ENCODE data around the gene FBXO38.

The FBXO38 gene

DNA sequence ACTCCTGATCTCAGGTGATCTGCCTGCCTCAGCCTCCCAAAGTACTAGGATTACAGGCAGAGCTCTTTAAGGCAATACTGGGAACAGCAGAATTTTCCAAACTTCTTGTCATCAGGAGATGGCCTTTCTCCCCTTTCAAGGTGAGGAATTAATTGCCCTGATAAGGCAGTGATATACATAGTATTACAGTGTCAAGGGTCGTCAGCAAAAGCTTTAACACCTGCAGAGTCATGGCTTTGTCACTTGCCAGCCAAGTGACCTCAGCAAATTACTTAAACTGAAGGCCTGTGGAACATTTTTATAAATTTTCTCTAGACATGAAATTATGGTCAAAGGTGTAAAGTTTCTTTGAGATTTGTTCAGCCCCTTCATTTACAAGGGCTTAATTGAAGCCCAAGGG lies 59.5 kb downstream of the FBXO38 start:
- Histone ChIP-seq H3K9me3 (replicated peaks in 1 of 11) (no peaks in the 10 kb centered on the region), H3K9ac (no peak overlapping the region), H3K4me1 (no peaks in the 10 kb centered on the region), H3K27me3 (no peaks in the 10 kb centered on the region), H3K4me2 (no peak overlapping the region), H3K36me3 (peaks cover 44 to 65% (median 55%) of the 10 kb centered on the region in 11 experiments), H3K27ac (no peak overlapping the region), H4K20me1 (peaks cover 0 to 10% (median 0%) of the 10 kb centered on the region in 11 experiments; a peak in 3 of 22 replicates), H3K4me3 (no peak overlapping the region)
- TF ChIP-seq Cebpa-rat (IDR thresholded peaks at IDR 0.05): no peak

DNA sequence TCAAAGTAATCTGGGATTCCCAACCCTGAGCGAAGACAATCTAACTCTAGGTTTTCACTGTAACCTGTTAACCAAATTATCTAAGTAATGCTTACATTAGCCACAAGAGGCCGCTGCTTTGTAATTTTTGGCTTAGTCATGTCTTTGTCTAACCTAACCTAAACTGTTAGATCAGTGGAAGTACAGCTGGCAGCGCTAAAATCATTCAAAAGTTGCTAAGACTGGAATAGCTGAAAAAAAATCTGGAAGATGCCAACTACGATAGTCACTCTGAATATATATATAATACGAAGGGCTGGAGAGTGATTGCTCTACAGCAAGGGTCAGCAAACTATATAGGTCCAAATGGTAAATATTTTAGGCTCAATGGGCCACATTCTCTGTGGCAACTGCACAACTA lies 60.2 kb downstream of the FBXO38 start:
- H3K4me1 ChIP-seq: no peaks in the 10 kb centered on the region
- no peak overlapping the region for H3K4me3 ChIP-seq
- H3K27me3 ChIP-seq: no peaks in the 10 kb centered on the region
- no peak overlapping the region for H3K27ac ChIP-seq
- H3K4me2 ChIP-seq: no peak overlapping the region
- peaks cover 0 to 10% (median 0%) of the 10 kb centered on the region in 11 experiments; a peak in 3 of 22 replicates for H4K20me1 ChIP-seq
- H3K36me3 ChIP-seq: peaks cover 36 to 58% (median 47%) of the 10 kb centered on the region in 11 experiments
- no peak for TF ChIP-seq Cebpa-rat (IDR thresholded peaks at IDR 0.05)
- no peaks in the 10 kb centered on the region for H3K9me3 ChIP-seq (replicated peaks in 1 of 11)
- no peak overlapping the region for H3K9ac ChIP-seq

DNA sequence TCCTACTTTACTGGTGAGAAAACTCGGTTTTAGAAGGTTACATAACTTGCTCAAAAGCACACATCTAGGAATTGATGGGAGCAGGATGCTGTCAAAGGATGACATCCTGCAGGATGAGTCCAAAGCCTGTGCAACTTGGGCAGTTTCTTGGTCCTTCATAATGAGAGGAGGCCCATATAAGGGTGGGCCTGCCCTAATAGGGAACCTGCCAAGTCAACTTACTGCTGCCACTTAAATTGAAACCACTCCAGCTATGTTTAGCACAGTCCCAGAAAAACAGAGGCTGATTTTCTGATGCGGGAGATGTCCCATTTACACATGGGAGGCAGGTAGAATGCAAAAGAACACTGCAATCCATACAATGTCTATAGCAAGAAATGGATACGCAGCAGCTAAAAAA lies 61.8 kb downstream of the FBXO38 start:
- TF ChIP-seq Cebpa-rat (IDR thresholded peaks at IDR 0.05): no peak
- Histone ChIP-seq H3K36me3 (peaks cover 21 to 42% (median 31%) of the 10 kb centered on the region in 11 experiments), H3K4me3 (no peak overlapping the region), H3K27ac (no peak overlapping the region), H3K4me1 (no peaks in the 10 kb centered on the region), H3K9ac (no peak overlapping the region), H3K27me3 (no peaks in the 10 kb centered on the region), H4K20me1 (peaks cover 0 to 10% (median 0%) of the 10 kb centered on the region in 11 experiments; a peak in 3 of 22 replicates), H3K9me3 (replicated peaks in 1 of 11) (no peaks in the 10 kb centered on the region), H3K4me2 (no peak overlapping the region)

DNA sequence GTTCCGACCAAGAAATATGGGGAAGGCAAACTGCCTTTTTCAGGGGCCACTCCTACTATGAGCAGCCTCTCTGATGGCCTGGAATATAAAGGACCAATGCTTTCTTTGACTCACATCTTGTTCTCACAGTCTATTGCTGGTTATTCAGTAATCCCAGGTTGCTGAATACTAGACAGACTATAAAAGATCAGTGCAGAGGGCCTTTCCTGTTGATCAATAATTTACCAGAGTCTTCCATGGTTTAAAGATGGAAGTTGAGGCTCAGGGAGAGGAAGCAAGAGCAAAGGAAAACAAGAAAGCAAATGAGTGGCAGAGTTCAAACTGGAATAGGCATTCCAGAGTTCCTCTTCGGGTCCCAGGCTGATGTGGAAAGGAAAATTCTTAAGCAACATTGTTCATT lies 62.9 kb downstream of the FBXO38 start:
- TF ChIP-seq Cebpa-rat (IDR thresholded peaks at IDR 0.05): no peak
- Histone ChIP-seq H3K4me3 (no peak overlapping the region), H3K27me3 (no peaks in the 10 kb centered on the region)

DNA sequence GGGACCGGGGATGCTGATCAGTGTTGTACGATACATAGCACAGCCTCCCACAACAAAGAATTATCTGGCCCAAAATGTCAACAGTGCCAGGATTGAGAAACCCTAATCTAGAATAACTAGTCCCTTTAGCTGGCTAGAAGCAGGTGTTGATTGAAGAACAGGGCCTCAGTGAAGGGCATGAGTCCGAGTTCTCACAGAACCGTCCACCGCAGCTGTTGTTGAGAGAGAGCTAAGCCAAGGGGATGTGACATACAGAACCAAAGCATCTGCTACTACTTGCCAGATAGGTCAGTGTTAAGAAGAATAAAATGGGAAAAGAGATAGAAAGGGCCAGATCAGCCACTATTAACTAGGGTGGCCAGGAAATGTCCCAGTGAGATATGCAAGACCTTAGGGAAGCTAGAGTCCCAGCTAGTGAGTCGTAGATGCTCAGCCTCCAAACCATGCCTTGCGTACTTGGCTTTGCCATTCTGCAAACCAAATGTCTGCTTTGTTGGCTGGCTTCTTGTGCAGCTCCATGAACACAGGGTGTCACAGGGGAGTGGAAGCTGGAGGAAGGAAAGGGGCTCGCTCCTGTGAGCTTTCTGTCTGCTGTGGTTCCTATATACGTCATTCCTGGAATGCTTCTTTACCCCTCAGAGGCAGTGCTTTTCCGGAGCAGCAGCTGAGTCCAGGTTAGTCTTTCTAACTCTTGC lies 68.9 kb downstream of the FBXO38 start:
- no peaks in the 10 kb centered on the region for H3K27me3 ChIP-seq
- H4K20me1 ChIP-seq: no peaks in the 10 kb centered on the region
- H3K9ac ChIP-seq: no peak overlapping the region
- no peaks in the 10 kb centered on the region for H3K4me1 ChIP-seq
- no peak overlapping the region for H3K4me2 ChIP-seq
- H3K27ac ChIP-seq: no peak overlapping the region
- no peaks in the 10 kb centered on the region for H3K9me3 ChIP-seq (replicated peaks in 1 of 11)
- no peaks in the 10 kb centered on the region for H3K36me3 ChIP-seq
- no peak overlapping the region for H3K4me3 ChIP-seq
- no peak for TF ChIP-seq Cebpa-rat (IDR thresholded peaks at IDR 0.05)

More for the DNA sequence above, 62.9 kb downstream of the FBXO38 start:
- H3K9ac ChIP-seq: no peak overlapping the region
- no peak overlapping the region for H3K27ac ChIP-seq
- H3K9me3 ChIP-seq (replicated peaks in 1 of 11): no peaks in the 10 kb centered on the region
- peaks cover 10 to 32% (median 21%) of the 10 kb centered on the region in 11 experiments; a peak in 21 of 22 replicates for H3K36me3 ChIP-seq
- peaks cover 0 to 6% (median 0%) of the 10 kb centered on the region in 11 experiments; a peak in 3 of 22 replicates for H4K20me1 ChIP-seq
- H3K4me1 ChIP-seq: no peaks in the 10 kb centered on the region
- H3K4me2 ChIP-seq: no peak overlapping the region

DNA sequence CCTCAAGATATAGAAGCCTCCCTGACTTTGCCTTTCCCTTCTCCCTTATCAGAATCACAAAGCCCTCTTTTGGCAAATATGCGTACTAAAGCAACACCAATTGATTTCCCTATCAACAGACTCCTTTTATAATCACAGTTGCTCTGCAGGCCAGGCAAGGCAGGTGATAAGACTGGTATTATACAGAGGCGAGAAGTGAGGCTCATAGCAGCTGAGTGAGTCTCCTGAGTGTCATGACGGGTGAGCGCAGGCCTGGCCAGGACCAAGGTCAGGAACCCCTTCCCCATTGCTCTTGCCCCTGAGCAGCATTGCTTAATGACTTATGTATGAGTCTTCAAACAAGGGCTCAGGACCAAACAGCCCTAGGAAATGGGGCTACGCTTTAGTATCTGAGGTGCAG lies 70.8 kb downstream of the FBXO38 start:
- no peak for TF ChIP-seq Cebpa-rat (IDR thresholded peaks at IDR 0.05)
- no peaks in the 10 kb centered on the region for H3K9me3 ChIP-seq (replicated peaks in 1 of 11)
- H3K27ac ChIP-seq: no peak overlapping the region
- no peaks in the 10 kb centered on the region for H4K20me1 ChIP-seq
- no peak overlapping the region for H3K4me2 ChIP-seq
- no peak overlapping the region for H3K9ac ChIP-seq
- no peak overlapping the region for H3K4me3 ChIP-seq
- no peaks in the 10 kb centered on the region for H3K36me3 ChIP-seq
- no peaks in the 10 kb centered on the region for H3K4me1 ChIP-seq
- no peaks in the 10 kb centered on the region for H3K27me3 ChIP-seq

DNA sequence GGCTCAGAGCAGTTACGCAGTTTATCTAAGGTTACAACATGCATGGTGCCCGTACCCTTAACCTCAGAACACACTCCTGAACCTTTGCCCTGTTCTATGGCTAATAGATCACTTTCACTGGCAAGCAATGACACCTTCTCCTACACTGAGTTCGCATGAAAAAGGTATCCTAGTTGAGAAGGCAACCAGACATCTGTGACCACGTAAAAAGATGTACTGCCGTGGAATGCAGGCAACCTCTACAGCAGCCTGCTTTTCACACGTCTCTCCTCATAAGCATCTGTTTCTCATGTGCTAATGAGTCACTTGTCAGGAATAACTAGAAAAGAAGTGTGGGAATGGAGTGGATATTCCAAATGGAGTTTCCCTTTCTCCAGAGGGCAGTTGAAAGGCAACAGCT lies 71.4 kb downstream of the FBXO38 start:
- Histone ChIP-seq H3K4me2 (no peak overlapping the region), H3K4me3 (no peak overlapping the region), H3K9me3 (replicated peaks in 1 of 11) (no peaks in the 10 kb centered on the region), H3K36me3 (no peaks in the 10 kb centered on the region), H3K9ac (no peak overlapping the region), H3K4me1 (no peaks in the 10 kb centered on the region), H4K20me1 (no peaks in the 10 kb centered on the region), H3K27ac (no peak overlapping the region), H3K27me3 (no peaks in the 10 kb centered on the region)
- TF ChIP-seq Cebpa-rat (IDR thresholded peaks at IDR 0.05): no peak

DNA sequence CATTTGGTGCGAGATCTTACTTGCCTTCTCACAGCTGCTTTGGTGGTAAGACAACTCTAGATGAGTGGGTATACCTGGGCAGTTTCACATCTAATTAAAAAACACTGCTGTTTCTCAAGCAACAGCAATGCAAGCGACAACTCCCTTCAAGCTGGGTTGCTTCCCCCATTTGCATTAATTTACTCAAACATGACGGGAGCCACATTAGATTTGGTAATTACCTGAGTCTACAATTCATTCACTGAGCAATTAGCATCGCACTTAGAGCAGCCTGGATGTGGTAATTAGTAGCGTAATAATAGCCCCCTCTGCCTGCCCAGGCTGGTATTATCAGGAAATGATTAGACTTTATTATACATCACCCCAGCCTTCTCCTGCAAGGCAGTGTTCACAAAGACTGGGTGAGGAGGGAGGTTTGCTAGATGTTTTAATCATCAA lies 73.4 kb downstream of the FBXO38 start:
- Histone ChIP-seq H3K27ac (no peak overlapping the region), H3K4me3 (no peak overlapping the region), H3K27me3 (no peaks in the 10 kb centered on the region), H3K4me1 (no peaks in the 10 kb centered on the region), H3K4me2 (no peak overlapping the region), H3K9me3 (replicated peaks in 1 of 11) (no peaks in the 10 kb centered on the region), H3K36me3 (no peaks in the 10 kb centered on the region), H4K20me1 (no peaks in the 10 kb centered on the region), H3K9ac (no peak overlapping the region)
- no peak for TF ChIP-seq Cebpa-rat (IDR thresholded peaks at IDR 0.05)

DNA sequence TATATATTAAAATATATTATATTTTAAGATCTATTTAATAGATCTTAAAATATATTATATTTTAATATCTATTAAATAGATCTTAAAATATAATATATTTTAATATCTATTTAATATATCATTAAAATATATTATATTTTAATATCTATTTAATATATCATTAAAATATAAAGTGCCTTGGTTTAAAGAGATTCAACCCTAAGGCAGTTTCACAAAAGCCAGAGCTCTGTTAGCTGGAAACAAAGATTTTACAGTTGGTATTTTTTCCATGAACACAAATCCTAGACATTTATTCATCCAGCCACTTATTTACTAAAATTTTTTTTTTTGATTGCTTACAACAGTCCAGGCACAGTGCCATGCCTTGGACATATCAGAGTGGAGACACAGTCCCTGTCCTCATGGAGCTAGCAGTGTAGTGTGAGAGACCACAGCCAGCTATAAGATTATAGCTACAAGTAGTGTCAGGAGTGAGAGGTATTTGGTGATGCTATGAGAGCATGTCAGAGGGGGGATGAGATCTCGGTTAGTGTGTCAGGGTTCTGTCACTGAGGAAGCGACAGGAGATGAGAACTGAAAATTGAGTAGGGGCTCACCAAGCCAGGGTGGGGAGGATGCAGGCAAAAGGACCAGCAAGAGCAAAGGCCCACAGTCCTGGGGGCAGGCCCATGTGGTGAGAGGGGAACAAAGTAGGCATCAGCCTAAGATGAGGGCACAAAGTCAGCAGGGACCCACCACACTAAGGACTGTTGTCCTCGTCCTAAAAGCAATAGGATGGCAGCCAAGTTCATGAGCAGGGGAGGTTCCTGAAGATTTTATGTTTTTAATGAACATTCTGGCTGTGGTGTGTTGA lies 74.5 kb downstream of the FBXO38 start:
- TF ChIP-seq Cebpa-rat (IDR thresholded peaks at IDR 0.05): no peak
- no peak overlapping the region for H3K4me3 ChIP-seq
- no peaks in the 10 kb centered on the region for H3K4me1 ChIP-seq
- no peaks in the 10 kb centered on the region for H3K36me3 ChIP-seq
- H3K27ac ChIP-seq: no peak overlapping the region
- H3K4me2 ChIP-seq: no peak overlapping the region
- no peaks in the 10 kb centered on the region for H3K27me3 ChIP-seq
- H3K9ac ChIP-seq: no peak overlapping the region
- no peaks in the 10 kb centered on the region for H4K20me1 ChIP-seq
- H3K9me3 ChIP-seq (replicated peaks in 1 of 11): no peaks in the 10 kb centered on the region

Measured in BLaER1 treated with 17β-estradiol and CSF1 and Interleukin-3, amounts not matched to agents 10 nM and 100 nM (cell line).